ENCODE results near the gene POLG2.

GRCh38 chr17:64480951-64481350 is 15.9 kb downstream of the POLG2 start:
- no peak for TF ChIP-seq POLR2AphosphoS5 (IDR thresholded peaks at IDR 0.05)
- no peak for TF ChIP-seq CTCF (IDR thresholded peaks at IDR 0.05 in 8 of 11, conservative IDR thresholded peaks at IDR 0.05 in 3 of 11)
